HepG2 (cell line): Measurements from ENCODE around the gene CBLB. TPM values are rescaled to one million over a fixed set of nuclear protein-coding genes. Genes with fewer than 3 reads are reported as not detected.

Experiments
- EED ChIP-seq: sonication (generic); formaldehyde crosslinking; IDR thresholded peaks from 2 replicates; pipeline ENCODE4 v1.5.0; 2020; ENCODE audit warnings: mild to moderate bottlenecking, missing genetic modification reagents
- ESRRA ChIP-seq: sonication (generic); formaldehyde crosslinking; IDR thresholded peaks from 2 replicates; pipeline ENCODE4 v1.5.1; 2020; ENCODE audit warnings: mild to moderate bottlenecking, low read depth, missing genetic modification reagents
- FOSL1 ChIP-seq: sonication (generic); formaldehyde crosslinking; IDR thresholded peaks from 2 replicates; pipeline ENCODE4 v1.9.0; 2021; ENCODE audit warnings: missing genetic modification reagents, borderline replicate concordance
- HOXA3 ChIP-seq: sonication (generic); formaldehyde crosslinking; IDR thresholded peaks from 2 replicates; pipeline ENCODE4 v1.5.0; 2020; ENCODE audit warnings: missing genetic modification reagents
- IRX3 ChIP-seq: sonication (generic); formaldehyde crosslinking; IDR thresholded peaks from 2 replicates; pipeline ENCODE4 v1.8.1; 2023; ENCODE audit warnings: mild to moderate bottlenecking, low read depth, missing genetic modification reagents, borderline replicate concordance
- KAT7 ChIP-seq: IDR thresholded peaks from 2 replicates; pipeline ENCODE4 v1.6.1; 2018; ENCODE audit warnings: borderline replicate concordance, missing compliant biosample characterization
- KAT8 ChIP-seq: IDR thresholded peaks from 2 replicates; pipeline ENCODE4 v1.6.1; 2016; ENCODE audit warnings: missing genetic modification reagents, missing compliant biosample characterization
- MEF2D ChIP-seq: sonication (generic); formaldehyde crosslinking; IDR thresholded peaks from 2 replicates; pipeline ENCODE4 v1.5.1; 2020; ENCODE audit warnings: mild to moderate bottlenecking, missing genetic modification reagents
- NBN ChIP-seq: fragments of 450-650 bp; conservative IDR thresholded peaks from 2 replicates; pipeline ENCODE4 v1.6.1; 2017
- NCOA1 ChIP-seq: sonication (generic); formaldehyde crosslinking; IDR thresholded peaks from 2 replicates; pipeline ENCODE4 v1.9.0; 2021; ENCODE audit warnings: missing genetic modification reagents
- TCF12 ChIP-seq, 2 experiments: fragments of 450-650 bp in 1 of 2; sonication (generic) in 1 of 2; formaldehyde crosslinking in 1 of 2; IDR thresholded peaks; 2 replicates each; pipeline versions ENCODE4 v1.6.1 to v1.8.0; 2017 to 2022; ENCODE audit warnings: antibody characterized with exemption in 1 of 2, mild to moderate bottlenecking in 1 of 2, missing genetic modification reagents in 1 of 2, moderate library complexity in 1 of 2
- XRCC5 ChIP-seq: fragments of 200-400 bp; formaldehyde crosslinking; optimal IDR thresholded peaks from 2 replicates; pipeline ENCODE3; 2017; ENCODE audit warnings: mild to moderate bottlenecking, low read length
- ZNF251 ChIP-seq: sonication (generic); formaldehyde crosslinking; IDR thresholded peaks from 2 replicates; pipeline ENCODE4 v1.9.0; 2021; ENCODE audit warnings: mild to moderate bottlenecking, missing genetic modification reagents
- ZNF263 ChIP-seq: sonication (generic); formaldehyde crosslinking; IDR thresholded peaks from 2 replicates; pipeline ENCODE4 v1.4.0; 2020; ENCODE audit warnings: missing genetic modification reagents
- ZNF329 ChIP-seq: sonication (generic); formaldehyde crosslinking; IDR thresholded peaks from 2 replicates; pipeline ENCODE4 v1.9.0; 2021; ENCODE audit warnings: low read depth, mild to moderate bottlenecking, missing genetic modification reagents
- ZNF615 ChIP-seq: sonication (generic); formaldehyde crosslinking; IDR thresholded peaks from 2 replicates; pipeline ENCODE4 v1.5.0; 2020; ENCODE audit warnings: mild to moderate bottlenecking, missing genetic modification reagents, borderline replicate concordance
- ZNF709 ChIP-seq: sonication (generic); formaldehyde crosslinking; IDR thresholded peaks from 2 replicates; pipeline ENCODE4 v1.5.0; 2020; ENCODE audit warnings: mild to moderate bottlenecking, missing genetic modification reagents
- ZSCAN29 ChIP-seq: sonication (generic); formaldehyde crosslinking; conservative IDR thresholded peaks from 2 replicates; pipeline ENCODE4 v1.4.0; 2020; ENCODE audit warnings: mild to moderate bottlenecking, missing genetic modification reagents
- polyA plus RNA-seq, 8 experiments: library from polyadenylated mRNA; depleted of rRNA in 3 of 8; stranded (reverse) in 7 of 8; unstranded in 1 of 8; fragments of >200 nt; fragmentation: Illumina TruSeq in 4 of 8; extraction: Trizol in 4 of 8; gene quantifications; 2 replicates each; pipeline versions ENCODE4 v1.2.1 to v1.2.3, GENCODE V29; 2011 to 2016; ENCODE audit warnings: low read depth in 4 of 8, missing spikeins in 1 of 8, mixed read lengths in 1 of 8; ENCODE audit not compliant: insufficient read depth in 1 of 8
- total RNA-seq, 5 experiments: library from RNA; depleted of rRNA; stranded (reverse); fragments of >200 nt; fragmentation: Illumina TruSeq; extraction: Trizol; gene quantifications; 2 replicates each; pipeline ENCODE4 v1.2.3, GENCODE V29; 2016; ENCODE audit warnings: low read depth in 1 of 5
- TF ChIP-seq, protein P1 (sequence below): sonication (generic); formaldehyde crosslinking; IDR thresholded peaks from 2 replicates; pipeline ENCODE4 v1.4.0; 2020; ENCODE audit warnings: missing genetic modification reagents
- TF ChIP-seq, protein P2 (sequence below): sonication (generic); formaldehyde crosslinking; IDR thresholded peaks from 2 replicates; pipeline ENCODE4 v1.8.0; 2022; ENCODE audit warnings: missing genetic modification reagents, mild to moderate bottlenecking, moderate library complexity, borderline replicate concordance
- TF ChIP-seq, protein P3 (sequence below): sonication (generic); formaldehyde crosslinking; IDR thresholded peaks from 2 replicates; pipeline ENCODE4 v1.5.1; 2020; ENCODE audit warnings: missing genetic modification reagents, mild to moderate bottlenecking, borderline replicate concordance
- TF ChIP-seq, protein P4 (sequence below): IDR thresholded peaks from 2 replicates; pipeline ENCODE4 v1.6.1; 2012; ENCODE audit warnings: low read length, improper control_type of control experiment
- TF ChIP-seq, protein P5 (sequence below): sonication (generic); formaldehyde crosslinking; IDR thresholded peaks from 2 replicates; pipeline ENCODE4 v1.5.0; 2020; ENCODE audit warnings: missing genetic modification reagents, mild to moderate bottlenecking, borderline replicate concordance

CBLB gene
- total and polyA plus RNA-seq, 2 of the 13 experiments (the other 11 are each of a cell fraction or from before 2014, with no cell fraction given), result 9.8 to 16.4 TPM

DNA sequence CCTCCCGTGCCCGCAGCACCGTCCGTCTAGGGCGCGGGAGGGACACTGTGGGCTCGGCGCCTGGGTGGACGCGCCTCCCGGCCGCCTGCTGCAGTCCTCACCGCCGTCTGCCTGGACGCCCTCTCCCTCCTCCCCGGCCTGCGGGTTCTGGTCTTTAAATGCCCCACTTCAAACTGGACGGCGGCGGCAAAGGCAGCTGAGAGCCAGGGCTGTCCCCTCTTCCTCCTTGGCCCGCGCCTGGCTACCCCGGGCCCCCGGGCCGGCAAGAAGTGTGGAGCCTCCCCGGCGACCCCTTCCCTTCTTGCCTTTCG lies 426 bp downstream of the CBLB start (continued):
- TF ChIP-seq, protein P1, sequence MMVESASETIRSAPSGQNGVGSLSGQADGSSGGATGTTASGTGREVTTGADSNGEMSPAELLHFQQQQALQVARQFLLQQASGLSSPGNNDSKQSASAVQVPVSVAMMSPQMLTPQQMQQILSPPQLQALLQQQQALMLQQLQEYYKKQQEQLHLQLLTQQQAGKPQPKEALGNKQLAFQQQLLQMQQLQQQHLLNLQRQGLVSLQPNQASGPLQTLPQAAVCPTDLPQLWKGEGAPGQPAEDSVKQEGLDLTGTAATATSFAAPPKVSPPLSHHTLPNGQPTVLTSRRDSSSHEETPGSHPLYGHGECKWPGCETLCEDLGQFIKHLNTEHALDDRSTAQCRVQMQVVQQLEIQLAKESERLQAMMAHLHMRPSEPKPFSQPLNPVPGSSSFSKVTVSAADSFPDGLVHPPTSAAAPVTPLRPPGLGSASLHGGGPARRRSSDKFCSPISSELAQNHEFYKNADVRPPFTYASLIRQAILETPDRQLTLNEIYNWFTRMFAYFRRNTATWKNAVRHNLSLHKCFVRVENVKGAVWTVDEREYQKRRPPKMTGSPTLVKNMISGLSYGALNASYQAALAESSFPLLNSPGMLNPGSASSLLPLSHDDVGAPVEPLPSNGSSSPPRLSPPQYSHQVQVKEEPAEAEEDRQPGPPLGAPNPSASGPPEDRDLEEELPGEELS (CRISPR knock-in tag), result no peak; the same call in 1 of the 2 replicates
- TF ChIP-seq IRX3, result no peak
- no peak for TF ChIP-seq HOXA3 (CRISPR knock-in tag)
- TF ChIP-seq, protein P2, sequence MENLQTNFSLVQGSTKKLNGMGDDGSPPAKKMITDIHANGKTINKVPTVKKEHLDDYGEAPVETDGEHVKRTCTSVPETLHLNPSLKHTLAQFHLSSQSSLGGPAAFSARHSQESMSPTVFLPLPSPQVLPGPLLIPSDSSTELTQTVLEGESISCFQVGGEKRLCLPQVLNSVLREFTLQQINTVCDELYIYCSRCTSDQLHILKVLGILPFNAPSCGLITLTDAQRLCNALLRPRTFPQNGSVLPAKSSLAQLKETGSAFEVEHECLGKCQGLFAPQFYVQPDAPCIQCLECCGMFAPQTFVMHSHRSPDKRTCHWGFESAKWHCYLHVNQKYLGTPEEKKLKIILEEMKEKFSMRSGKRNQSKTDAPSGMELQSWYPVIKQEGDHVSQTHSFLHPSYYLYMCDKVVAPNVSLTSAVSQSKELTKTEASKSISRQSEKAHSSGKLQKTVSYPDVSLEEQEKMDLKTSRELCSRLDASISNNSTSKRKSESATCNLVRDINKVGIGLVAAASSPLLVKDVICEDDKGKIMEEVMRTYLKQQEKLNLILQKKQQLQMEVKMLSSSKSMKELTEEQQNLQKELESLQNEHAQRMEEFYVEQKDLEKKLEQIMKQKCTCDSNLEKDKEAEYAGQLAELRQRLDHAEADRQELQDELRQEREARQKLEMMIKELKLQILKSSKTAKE (CRISPR knock-in tag), result no peak
- no peak for TF ChIP-seq NBN
- TF ChIP-seq ZNF263 (CRISPR knock-in tag), result peak; percentile 97
- TF ChIP-seq MEF2D (CRISPR knock-in tag), result 0 out of 2 replicates have a peak, but pooled peaks have one; percentile 62
- TF ChIP-seq, protein P3, sequence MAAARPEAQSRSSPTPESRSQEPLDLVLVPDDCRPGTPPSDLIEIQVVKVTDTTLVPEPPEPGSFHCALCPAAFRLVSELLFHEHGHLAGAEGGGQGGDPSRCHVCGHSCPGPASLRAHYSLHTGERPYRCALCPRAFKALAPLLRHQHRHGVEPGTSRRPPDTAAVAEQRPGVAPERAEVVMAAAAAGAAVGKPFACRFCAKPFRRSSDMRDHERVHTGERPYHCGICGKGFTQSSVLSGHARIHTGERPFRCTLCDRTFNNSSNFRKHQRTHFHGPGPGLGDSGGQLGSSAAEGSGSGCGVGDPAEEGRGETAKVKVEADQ (CRISPR knock-in tag), result no peak
- TF ChIP-seq KAT8 (CRISPR knock-in tag), result no peak; the same call in 1 of the 2 replicates
- no peak for TF ChIP-seq ZNF329 (CRISPR knock-in tag)
- TF ChIP-seq EED (CRISPR knock-in tag), result no peak; the same call in none of the 2 replicates
- no peak for TF ChIP-seq ESRRA (CRISPR knock-in tag)
- TF ChIP-seq ZNF709 (CRISPR knock-in tag), result no peak
- no peak for TF ChIP-seq NCOA1 (CRISPR knock-in tag)
- TF ChIP-seq, protein P4, sequence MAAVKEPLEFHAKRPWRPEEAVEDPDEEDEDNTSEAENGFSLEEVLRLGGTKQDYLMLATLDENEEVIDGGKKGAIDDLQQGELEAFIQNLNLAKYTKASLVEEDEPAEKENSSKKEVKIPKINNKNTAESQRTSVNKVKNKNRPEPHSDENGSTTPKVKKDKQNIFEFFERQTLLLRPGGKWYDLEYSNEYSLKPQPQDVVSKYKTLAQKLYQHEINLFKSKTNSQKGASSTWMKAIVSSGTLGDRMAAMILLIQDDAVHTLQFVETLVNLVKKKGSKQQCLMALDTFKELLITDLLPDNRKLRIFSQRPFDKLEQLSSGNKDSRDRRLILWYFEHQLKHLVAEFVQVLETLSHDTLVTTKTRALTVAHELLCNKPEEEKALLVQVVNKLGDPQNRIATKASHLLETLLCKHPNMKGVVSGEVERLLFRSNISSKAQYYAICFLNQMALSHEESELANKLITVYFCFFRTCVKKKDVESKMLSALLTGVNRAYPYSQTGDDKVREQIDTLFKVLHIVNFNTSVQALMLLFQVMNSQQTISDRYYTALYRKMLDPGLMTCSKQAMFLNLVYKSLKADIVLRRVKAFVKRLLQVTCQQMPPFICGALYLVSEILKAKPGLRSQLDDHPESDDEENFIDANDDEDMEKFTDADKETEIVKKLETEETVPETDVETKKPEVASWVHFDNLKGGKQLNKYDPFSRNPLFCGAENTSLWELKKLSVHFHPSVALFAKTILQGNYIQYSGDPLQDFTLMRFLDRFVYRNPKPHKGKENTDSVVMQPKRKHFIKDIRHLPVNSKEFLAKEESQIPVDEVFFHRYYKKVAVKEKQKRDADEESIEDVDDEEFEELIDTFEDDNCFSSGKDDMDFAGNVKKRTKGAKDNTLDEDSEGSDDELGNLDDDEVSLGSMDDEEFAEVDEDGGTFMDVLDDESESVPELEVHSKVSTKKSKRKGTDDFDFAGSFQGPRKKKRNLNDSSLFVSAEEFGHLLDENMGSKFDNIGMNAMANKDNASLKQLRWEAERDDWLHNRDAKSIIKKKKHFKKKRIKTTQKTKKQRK, result no peak
- TF ChIP-seq FOSL1 (CRISPR knock-in tag), result no peak
- no peak for TF ChIP-seq ZNF615 (CRISPR knock-in tag)
- no peak for TF ChIP-seq TCF12 (IDR thresholded peaks at IDR 0.05)
- no peak for TF ChIP-seq TCF12 (CRISPR knock-in tag; IDR thresholded peaks at IDR 0.05)
- no peak for TF ChIP-seq XRCC5
- no peak for TF ChIP-seq KAT7
- TF ChIP-seq ZNF251 (CRISPR knock-in tag), result no peak
- TF ChIP-seq ZSCAN29, result no peak
- TF ChIP-seq, protein P5, sequence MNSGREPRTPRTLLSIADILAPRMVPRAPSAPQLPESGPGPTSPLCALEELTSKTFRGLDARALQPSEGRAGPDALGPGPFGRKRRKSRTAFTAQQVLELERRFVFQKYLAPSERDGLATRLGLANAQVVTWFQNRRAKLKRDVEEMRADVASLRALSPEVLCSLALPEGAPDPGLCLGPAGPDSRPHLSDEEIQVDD (CRISPR knock-in tag), result no peak
